DMS114 treated with DMSO at 0.1 percent for 48 hours (cell line): ENCODE data around the gene CCDC184.
"Not testable (repeated sequence)": the region's sequence is repeated elsewhere in the genome, so short reads cannot be mapped to it uniquely, and the experiment has no call there.

ENCODE experiments used
- DNase-seq: peaks from one replicate; lab custom pipeline; 2025; ENCODE audit not compliant: unreplicated experiment; lab: John Stamatoyannopoulos, UW

Gene CCDC184

DNA sequence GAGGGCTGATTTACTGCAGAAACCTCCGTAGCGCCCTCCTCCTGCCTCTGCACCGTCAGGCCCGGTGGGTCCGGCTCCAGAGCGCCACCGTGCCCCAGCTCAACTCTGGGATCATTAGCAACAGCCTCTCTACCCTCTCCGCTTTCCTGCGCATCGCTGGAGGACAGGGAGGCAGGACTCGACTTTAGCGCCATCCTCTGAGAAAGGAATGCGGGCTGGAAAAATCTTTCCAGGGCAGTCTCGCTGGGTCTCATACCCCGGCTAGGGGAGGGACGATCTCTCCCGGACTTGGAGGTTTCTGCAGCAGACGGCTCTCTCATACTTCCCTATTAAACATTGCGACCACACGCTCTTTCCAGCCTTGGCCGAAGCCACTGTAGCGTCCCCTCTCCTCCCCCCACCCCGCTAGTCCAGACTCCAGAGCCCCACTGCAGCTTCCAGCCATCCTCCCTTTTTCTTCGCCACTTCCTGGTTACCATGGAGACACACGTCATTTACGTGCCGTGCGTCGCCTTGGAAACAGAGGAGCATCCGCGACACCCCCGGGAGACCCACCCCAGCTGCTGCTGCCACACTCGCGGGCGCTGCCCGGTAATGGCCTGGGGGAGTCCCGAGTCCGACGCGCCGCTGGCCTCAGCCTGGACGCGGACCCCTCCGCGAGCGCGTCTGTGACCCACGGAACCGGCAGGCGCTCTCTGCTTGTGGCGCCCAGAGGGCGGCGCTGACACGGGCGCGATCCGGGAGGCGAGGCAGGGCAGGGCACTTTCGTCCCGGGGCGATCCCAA lies at the start of gene CCDC184:
Gene CCDC184 (plus strand): TSS at position 554 of the 785 bp plus-strand sequence. CDS start 479 bp downstream, outside the sequence.
- DNase-seq: peak; percentile 83

DNA sequence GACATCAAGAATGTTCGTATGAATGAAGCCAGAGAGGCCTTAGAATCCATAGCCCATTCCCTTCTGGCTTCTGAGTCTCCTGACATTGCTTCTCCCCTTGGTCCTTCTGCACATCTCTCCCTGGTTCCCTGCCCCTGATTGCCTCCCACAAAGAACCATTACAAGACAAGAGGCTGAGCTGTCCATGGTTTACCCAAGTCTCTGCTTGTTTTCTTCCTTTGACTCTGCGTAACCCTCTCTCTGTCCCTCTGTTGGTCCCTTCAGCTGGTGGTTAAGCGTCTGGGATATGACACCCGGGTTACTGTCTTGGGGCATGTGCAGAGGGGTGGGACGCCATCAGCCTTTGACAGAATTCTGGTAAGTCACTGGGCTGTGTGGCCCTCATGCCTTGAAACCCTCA lies 48.4 kb upstream of the CCDC184 start:
- DNase-seq: no peak

GRCh38 chr12:48142818-48143674 lies 40.4 kb upstream of the CCDC184 start:
- DNase-seq: no peak

DNA sequence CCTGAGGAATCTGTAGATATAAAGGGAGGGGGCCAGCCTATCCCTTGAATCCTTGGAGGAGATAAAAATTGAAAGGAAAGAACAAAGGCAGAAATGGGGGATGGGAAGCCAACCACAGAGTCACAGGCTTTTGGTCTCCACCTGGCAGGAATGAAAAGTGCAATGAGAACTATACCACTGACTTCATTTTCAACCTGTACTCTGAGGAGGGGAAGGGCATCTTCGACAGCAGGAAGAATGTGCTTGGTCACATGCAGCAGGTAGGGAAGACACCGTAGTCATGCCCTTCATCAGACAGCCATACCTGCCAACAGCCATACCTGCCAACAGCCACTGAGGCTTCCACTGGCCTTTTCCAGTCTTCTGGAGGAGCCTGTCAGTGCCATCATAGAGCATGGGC lies 39.5 kb upstream of the CCDC184 start:
- DNase-seq: no peak

- no peak for DNase-seq
Measured at GRCh38 chr12:48145981-48146380, 37.5 kb upstream of the CCDC184 start.

- no peak for DNase-seq
Measured at GRCh38 chr12:48151103-48151771, 32.2 kb upstream of the CCDC184 start.

DNA sequence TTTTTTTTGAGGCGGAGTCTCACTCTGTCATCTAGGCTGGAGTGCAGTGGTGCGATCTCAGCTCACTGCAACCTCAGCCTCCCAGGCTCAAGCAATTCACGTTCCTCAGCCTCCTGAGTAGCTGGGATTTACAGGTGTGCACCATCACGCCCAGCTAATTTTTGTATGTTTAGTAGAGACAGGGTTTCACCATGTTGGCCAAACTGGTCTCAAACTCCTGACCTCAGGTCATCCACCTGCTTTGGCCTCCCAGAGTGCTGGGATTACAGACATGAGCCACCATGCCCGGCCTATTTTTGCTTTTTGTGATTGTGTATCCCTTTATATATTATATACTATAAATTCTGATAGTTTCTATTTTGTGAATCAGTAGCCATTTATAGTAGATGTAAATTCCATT lies 27.7 kb upstream of the CCDC184 start:
- DNase-seq: not testable (repeated sequence)

DNA sequence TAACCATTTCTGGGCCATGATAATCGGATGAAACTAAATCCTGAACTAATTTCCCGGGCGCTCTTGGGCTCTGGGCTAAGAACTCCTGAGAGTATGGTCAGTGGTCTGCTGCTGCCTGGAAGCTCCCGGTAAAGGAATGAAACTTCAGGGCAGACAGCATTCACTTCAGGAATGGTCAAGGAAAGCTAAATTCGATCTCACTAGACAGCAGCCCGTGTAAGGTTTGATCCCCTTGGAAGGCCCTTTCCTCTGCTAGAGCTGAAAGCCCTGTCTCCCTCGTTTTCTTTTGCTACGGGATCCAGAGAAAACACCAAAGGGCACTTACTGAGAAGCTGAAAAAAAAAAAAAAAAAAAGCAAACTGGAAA lies 26.8 kb upstream of the CCDC184 start:
- DNase-seq: no peak

DNA sequence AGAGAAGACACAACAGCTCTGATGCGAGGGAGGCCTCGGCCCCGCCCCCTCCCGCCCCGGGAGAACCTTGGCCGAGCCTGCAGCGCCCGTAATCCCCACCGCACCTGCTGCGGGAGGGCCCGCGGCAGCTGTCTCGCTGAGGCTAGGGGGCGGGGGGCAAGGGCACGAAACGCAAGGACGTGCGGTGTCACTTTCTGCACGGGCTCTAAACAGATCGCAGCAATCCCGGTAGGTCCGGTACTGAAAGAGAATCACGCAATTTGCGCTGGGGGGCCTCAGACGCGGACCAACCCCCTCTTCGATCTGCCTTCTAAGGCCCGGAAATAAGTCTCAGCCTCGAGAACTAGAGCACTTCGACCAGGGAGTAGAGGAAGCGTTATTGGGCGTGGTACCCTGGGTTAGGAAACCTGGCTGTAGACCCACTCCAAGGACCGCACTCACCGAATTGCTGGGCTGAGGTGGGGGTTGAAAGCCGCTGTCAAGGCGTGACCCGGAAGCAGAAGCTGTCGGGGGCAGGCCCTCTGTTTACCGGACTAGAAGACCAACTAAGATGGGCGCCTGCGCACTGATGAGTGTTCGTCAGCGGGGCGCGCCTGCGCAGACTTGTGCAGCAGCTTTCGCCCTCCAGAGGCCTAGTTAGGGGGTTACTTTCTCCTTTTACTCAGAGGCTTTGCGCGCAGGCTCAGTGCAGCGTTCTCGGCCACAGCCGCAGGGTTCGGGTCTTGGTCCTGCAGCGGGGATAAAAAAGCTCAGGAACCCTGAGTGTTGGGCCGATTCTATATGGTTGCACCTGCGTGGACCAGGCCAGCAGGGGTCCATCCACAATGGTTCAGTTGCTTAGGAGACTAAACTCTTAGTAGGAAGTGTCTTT lies 26.2 kb upstream of the CCDC184 start, which contains the start of gene ASB8:
Gene ASB8 (minus strand): TSS at position 498 of the 871 bp plus-strand sequence. CDS start 4,019 bp downstream, outside the sequence.
- DNase-seq: peak; percentile 99

- no peak for DNase-seq
Measured at GRCh38 chr12:48157889-48158370, 25.5 kb upstream of the CCDC184 start.

- no peak for DNase-seq
Measured at GRCh38 chr12:48160046-48160445, 23.4 kb upstream of the CCDC184 start.

DNA sequence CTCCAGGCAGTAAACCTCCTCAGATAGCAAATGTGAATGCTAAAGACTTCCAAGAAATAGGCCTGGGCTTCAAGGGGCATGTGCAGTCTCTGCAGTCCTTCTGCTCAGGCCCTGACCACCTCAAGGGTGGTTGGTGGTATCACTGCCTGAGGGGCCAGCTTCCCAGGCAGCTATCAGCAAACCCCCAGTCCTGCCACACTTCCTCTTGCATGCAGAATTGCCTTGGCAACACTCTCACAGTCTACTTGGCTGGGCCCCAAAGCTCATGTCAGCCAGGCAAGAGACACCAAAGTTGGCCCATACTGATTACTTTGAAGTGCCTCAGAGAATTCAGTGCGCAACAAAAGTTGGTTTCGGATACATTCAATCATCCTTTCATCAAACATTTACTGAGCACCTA lies 22.6 kb upstream of the CCDC184 start:
- no peak for DNase-seq

GRCh38 chr12:48163150-48163747 lies 20.2 kb upstream of the CCDC184 start:
- DNase-seq: no peak

DNA sequence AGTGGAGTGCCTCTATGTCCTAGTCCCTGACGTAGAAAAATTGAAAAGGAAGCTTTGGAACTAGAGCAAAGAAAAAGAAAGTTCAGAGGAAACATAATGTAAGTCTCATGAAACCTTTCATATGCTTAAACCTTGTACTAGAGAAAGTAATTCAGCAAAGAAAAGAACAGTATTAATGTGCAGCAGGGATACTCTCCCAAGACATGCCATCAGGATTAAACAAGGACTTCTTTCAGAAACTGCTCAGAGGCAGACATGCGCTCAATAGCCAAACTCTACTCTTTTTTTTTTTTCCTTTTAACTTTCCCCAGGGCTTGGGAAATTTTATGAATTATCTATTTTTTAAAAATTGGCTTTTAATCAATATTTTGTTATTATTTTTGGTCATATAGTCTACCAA lies 19.0 kb upstream of the CCDC184 start:
- no peak for DNase-seq

- peak; percentile 37 for DNase-seq
Measured at GRCh38 chr12:48165089-48165981, 18.1 kb upstream of the CCDC184 start.

GRCh38 chr12:48169011-48169410 lies 14.4 kb upstream of the CCDC184 start:
- no peak for DNase-seq

- DNase-seq: no peak
Measured at GRCh38 chr12:48175613-48176416, 7.6 kb upstream of the CCDC184 start.

GRCh38 chr12:48176417-48176751 lies 7.1 kb upstream of the CCDC184 start:
- DNase-seq: no peak
